HepG2 (cell line): ENCODE measurements around the gene KAZN. TPM values are rescaled to one million over a fixed set of nuclear protein-coding genes. Genes with fewer than 3 reads are reported as not detected.

Experiments used
- DNMT3B ChIP-seq: conservative IDR thresholded peaks from 2 replicates; pipeline ENCODE4 v1.6.1; 2016; ENCODE audit warnings: missing biosample characterization, control low read depth
- EED ChIP-seq: sonication (generic); formaldehyde crosslinking; IDR thresholded peaks from 2 replicates; pipeline ENCODE4 v1.5.0; 2020; ENCODE audit warnings: mild to moderate bottlenecking, missing genetic modification reagents
- FOSL2 ChIP-seq: sonication (generic); formaldehyde crosslinking; IDR thresholded peaks from 2 replicates; pipeline ENCODE4 v1.4.0; 2020; ENCODE audit warnings: missing genetic modification reagents
- HDAC6 ChIP-seq: fragments of 200-600 bp; sonication (generic); IDR thresholded peaks from 2 replicates; pipeline ENCODE4 v1.7.0; 2017; ENCODE audit warnings: mild to moderate bottlenecking, antibody characterized with exemption, low read length, low read depth
- NFYC ChIP-seq: IDR thresholded peaks from 2 replicates; pipeline ENCODE4 v1.6.1; 2016; ENCODE audit warnings: missing genetic modification reagents, missing compliant biosample characterization
- USF2 ChIP-seq, 2 experiments: sonication (generic) in 1 of 2; formaldehyde crosslinking in 1 of 2; IDR thresholded peaks; 2 replicates each; pipeline versions ENCODE4 v1.5.1 to v1.6.1; 2011 to 2020; ENCODE audit warnings: borderline replicate concordance in 1 of 2, low read depth in 1 of 2, low read length in 1 of 2, mild to moderate bottlenecking in 1 of 2, missing genetic modification reagents in 1 of 2, moderate library complexity in 1 of 2
- ZMYM2 ChIP-seq: sonication (generic); formaldehyde crosslinking; IDR thresholded peaks from 2 replicates; pipeline ENCODE4 v1.8.0; 2022; ENCODE audit warnings: mild to moderate bottlenecking, missing genetic modification reagents
- ZNF326 ChIP-seq: sonication (generic); formaldehyde crosslinking; IDR thresholded peaks from 2 replicates; pipeline ENCODE4 v1.4.0; 2020; ENCODE audit warnings: missing genetic modification reagents, borderline replicate concordance
- ZNF646 ChIP-seq: sonication (generic); formaldehyde crosslinking; IDR thresholded peaks from 2 replicates; pipeline ENCODE4 v1.9.0; 2021; ENCODE audit warnings: mild to moderate bottlenecking, missing genetic modification reagents
- ZNF704 ChIP-seq: sonication (generic); formaldehyde crosslinking; IDR thresholded peaks from 2 replicates; pipeline ENCODE4 v1.8.1; 2023; ENCODE audit warnings: mild to moderate bottlenecking, inconsistent platforms, moderate library complexity, missing genetic modification reagents, borderline replicate concordance
- ZNF883 ChIP-seq: sonication (generic); formaldehyde crosslinking; IDR thresholded peaks from 2 replicates; pipeline ENCODE4 v1.5.1; 2020; ENCODE audit warnings: mild to moderate bottlenecking, missing genetic modification reagents; ENCODE audit errors: not compliant biosample characterization
- ZSCAN31 ChIP-seq: sonication (generic); formaldehyde crosslinking; IDR thresholded peaks from 2 replicates; pipeline ENCODE4 v1.5.0; 2020; ENCODE audit warnings: low read depth, mild to moderate bottlenecking, missing genetic modification reagents
- polyA plus RNA-seq, 8 experiments: library from polyadenylated mRNA; depleted of rRNA in 3 of 8; stranded (reverse) in 7 of 8; unstranded in 1 of 8; fragments of >200 nt; fragmentation: Illumina TruSeq in 4 of 8; extraction: Trizol in 4 of 8; gene quantifications; 2 replicates each; pipeline versions ENCODE4 v1.2.1 to v1.2.3, GENCODE V29; 2011 to 2016; ENCODE audit warnings: low read depth in 4 of 8, missing spikeins in 1 of 8, mixed read lengths in 1 of 8; ENCODE audit not compliant: insufficient read depth in 1 of 8
- total RNA-seq, 5 experiments: library from RNA; depleted of rRNA; stranded (reverse); fragments of >200 nt; fragmentation: Illumina TruSeq; extraction: Trizol; gene quantifications; 2 replicates each; pipeline ENCODE4 v1.2.3, GENCODE V29; 2016; ENCODE audit warnings: low read depth in 1 of 5

Gene KAZN
- total and polyA plus RNA-seq, 2 of the 13 experiments (the other 11 are each of a cell fraction or from before 2014, with no cell fraction given): 10.4 to 13.5 TPM

- TF ChIP-seq ZNF646 (CRISPR knock-in tag): no peak
- TF ChIP-seq ZMYM2 (CRISPR knock-in tag): no peak
- TF ChIP-seq EED (CRISPR knock-in tag): no peak
- peak; percentile 45; the same call in 1 of the 2 replicates for TF ChIP-seq NFYC (CRISPR knock-in tag)
- TF ChIP-seq ZSCAN31 (CRISPR knock-in tag): no peak
- TF ChIP-seq USF2 (IDR thresholded peaks at IDR 0.05; ENCODE audit: low read depth, low read length): peak; percentile 50; the same call in 1 of the 2 replicates
- TF ChIP-seq USF2 (CRISPR knock-in tag; IDR thresholded peaks at IDR 0.05; ENCODE audit: borderline replicate concordance): peak; percentile 33; the same call in 1 of the 2 replicates
- TF ChIP-seq ZNF704 (CRISPR knock-in tag): no peak
- TF ChIP-seq DNMT3B (CRISPR knock-in tag): no peak
- TF ChIP-seq ZNF883: no peak
- TF ChIP-seq HDAC6: no peak
- no peak for TF ChIP-seq ZNF326 (CRISPR knock-in tag)
- TF ChIP-seq FOSL2 (CRISPR knock-in tag): no peak
- TF ChIP-seq, all 625 proteins: peak for 2
Observed at GRCh38 chr1:14897080-14897449, 298.6 kb downstream of the KAZN start (continued).
